T47D (cell line): Measurements from ENCODE around the gene CLEC17A.
"Not testable (repeated sequence)": the region's sequence is repeated elsewhere in the genome, so short reads cannot be mapped to it uniquely, and the experiment has no call there.

ENCODE experiments used
- DNase-seq, 2 experiments: peaks; one replicate each; pipeline versions ENCODE4 v3.0.0 to v3.0.0-alpha.2; 2011 to 2012; ENCODE audit warnings: low read depth in 1 of 2, low spot score in 1 of 2
- JUND ChIP-seq: IDR thresholded peaks from 2 replicates; pipeline ENCODE4 v1.6.1; 2012; ENCODE audit warnings: low read depth
- in situ Hi-C: cut with HindIII; loops from 2 replicates; pipeline ENCODE4 v1.10.0; 2016; ENCODE audit warnings: low sequenced_read_pairs, low pct_unique_long_range_greater_than_20kb

Gene CLEC17A

GRCh38 chr19:14563590-14563926, 19.3 kb upstream of the CLEC17A start:
- DNase-seq: no peak
- TF ChIP-seq JUND: no peak
- in situ Hi-C loops: no loop called here

DNA sequence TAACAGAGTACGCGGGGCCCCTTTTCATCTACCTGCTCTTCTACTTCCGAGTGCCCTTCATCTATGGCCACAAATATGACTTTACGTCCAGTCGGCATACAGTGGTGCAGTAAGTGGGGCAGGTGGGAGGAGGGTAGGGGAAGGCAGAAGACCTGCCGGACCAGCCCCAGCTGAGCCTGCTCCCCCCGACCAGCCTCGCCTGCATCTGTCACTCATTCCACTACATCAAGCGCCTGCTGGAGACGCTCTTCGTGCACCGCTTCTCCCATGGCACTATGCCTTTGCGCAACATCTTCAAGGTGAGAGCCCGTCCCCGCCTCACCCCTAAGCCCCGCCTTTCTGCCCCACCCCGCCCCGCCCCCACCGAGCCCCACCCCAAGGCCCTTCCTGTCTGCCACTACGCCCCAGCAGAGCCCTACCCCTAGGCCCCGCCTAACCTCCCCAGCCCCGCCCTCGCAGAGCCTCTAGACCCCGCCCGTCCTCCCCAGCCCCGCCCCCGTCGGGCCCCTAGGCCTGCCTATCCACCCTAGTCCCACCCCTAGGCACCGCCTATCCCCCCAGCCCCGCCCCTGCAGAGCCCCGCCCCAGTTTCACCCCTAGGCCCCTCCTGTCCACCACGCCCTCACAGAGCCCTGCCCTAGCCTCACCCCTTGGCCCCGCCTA, 18.8 kb upstream of the CLEC17A start:
- peak in 1 of 2 experiments; percentile 90 for DNase-seq
- in situ Hi-C loops: no loop called here
- no peak for TF ChIP-seq JUND

- DNase-seq, in situ Hi-C loops: not testable (repeated sequence)
These were observed 18.1 kb upstream of the CLEC17A start for GRCh38 chr19:14564652-14565297.

- in situ Hi-C loops: no loop called here
- no peak for DNase-seq
- no peak for TF ChIP-seq JUND
These were observed 17.6 kb upstream of the CLEC17A start for GRCh38 chr19:14565298-14565679.

- in situ Hi-C loops: no loop called here
- no peak for DNase-seq
These were observed 16.8 kb upstream of the CLEC17A start for GRCh38 chr19:14565765-14566711.

DNA sequence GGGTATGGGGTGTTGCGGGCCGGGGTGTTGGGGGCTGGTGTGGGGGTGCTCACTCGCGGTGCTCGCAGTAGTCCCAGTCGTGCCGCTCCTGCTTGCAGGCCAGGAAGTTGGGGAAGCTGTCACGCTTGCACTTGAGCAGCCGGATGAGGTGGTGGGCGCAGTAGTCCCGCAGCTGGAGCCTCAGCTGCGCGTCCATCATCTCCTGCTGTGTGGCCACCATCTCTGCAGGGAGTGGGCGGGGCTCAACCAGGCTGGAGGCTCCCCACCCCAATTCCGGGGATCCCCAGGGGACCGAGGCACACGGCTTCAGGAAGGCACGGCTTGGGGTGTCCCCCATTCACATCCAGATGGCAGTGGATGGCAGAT, 16.2 kb upstream of the CLEC17A start:
- in situ Hi-C loops: no loop called here
- DNase-seq: no peak
- no peak for TF ChIP-seq JUND

More at GRCh38 chr19:14565765-14566711, 16.8 kb upstream of the CLEC17A start:
- TF ChIP-seq JUND: no peak

- in situ Hi-C loops: no loop called here
- no peak for DNase-seq
- TF ChIP-seq JUND: no peak
These were observed 15.8 kb upstream of the CLEC17A start for GRCh38 chr19:14567079-14567478.

DNA sequence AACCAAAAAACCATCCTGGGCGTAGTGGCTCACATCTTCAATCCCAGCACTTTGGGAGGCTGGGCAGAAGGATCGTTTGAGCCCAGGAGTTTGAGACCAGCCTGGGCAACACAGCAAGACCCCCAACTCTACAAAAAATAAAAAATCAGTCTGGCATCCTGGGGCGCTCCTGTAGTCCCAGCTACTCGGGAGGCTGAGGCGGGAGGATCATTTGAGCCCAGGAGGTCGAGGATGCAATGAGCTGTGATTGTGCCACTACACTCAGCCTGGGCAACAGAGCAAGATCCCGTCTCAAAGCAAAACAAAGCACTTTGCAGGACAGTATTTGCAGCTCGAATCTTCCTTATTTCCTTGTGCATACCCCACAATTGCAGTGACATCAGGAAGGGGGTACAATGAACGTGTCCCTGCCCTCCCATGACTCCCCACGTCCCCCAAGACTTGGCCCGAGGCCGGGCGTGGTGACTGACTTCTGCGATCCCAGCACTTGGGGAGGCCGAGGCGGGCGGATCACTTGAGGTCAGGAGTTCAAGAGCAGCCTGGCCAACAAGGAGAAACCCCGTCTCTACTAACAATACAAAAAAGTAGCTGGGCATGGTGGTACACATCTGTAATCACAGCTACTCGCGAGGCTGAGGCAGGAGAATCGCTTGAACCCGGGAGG, 11.9 kb upstream of the CLEC17A start:
- no peak for TF ChIP-seq JUND
- in situ Hi-C loops: no loop called here
- DNase-seq: no peak

- TF ChIP-seq JUND: no peak
- peak; percentile 44 to 96 for DNase-seq
- in situ Hi-C loops: no loop called here
These were observed 11.0 kb upstream of the CLEC17A start, which contains the start of gene NDUFB7 for GRCh38 chr19:14571695-14572490. TSS of gene NDUFB7 (minus strand) at chr19:14572066. CDS start at chr19:14572000, 66 bp downstream.

DNA sequence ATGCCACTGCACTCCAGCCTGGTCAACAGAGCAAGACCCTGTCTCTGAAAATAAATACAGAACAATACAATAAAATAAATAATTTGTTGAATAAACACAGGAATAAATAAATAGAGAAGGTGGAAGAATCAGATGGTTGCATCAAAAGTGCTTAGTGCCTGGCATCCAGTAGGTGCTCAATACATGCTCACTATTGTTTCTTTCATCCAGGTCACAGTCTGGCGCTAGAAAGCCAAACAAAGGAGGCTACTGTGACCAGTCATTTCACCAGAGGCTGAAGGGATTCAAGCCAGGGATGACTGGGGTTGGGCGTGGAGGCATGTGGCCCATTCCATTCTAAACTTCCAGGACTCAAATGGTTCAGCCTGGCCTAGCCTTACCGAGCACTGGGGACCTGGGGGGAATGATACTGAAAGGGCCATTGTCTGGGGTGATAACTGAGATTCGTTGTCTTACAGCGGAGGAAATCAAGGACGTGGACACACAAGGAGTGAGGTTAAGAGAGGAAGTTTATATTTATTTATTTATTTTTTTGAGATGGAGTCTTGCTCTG, 7.4 kb upstream of the CLEC17A start:
- DNase-seq: no peak
- in situ Hi-C loops: no loop called here
- no peak for TF ChIP-seq JUND

DNA sequence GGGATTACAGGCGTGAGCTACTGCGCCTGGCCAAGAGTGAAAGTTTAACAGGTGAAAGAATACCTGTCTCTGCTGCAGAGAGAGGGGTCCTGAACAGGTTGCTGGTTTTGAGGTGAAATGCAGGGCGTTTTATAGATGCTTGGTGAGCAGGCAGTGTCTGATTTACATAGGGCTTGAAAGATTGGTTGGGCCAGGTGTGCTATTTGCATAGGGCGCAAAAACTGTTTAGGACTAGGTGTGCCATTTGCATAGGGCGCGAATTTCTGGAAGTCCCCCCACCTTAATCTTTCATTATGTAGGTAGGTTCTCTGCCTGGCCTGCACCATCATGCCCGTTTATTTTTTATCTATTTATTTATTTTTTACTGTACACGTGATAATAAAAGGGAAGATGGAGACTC, 6.5 kb upstream of the CLEC17A start:
- in situ Hi-C loops: no loop called here
- no peak for DNase-seq
- no peak for TF ChIP-seq JUND
